Left lobe of liver (tissue), 2 donors: ENCODE measurements around the gene BHLHA15. TPM values are rescaled to one million over a fixed set of nuclear protein-coding genes. Genes with fewer than 3 reads are reported as not detected.

Experiments used
- ATAC-seq: fragments of 200-7000 bp; cut with Tn5 transposase; one replicate; pipeline ENCODE4 v1.9.1; 2020; ENCODE audit warnings: mild to moderate bottlenecking, moderate library complexity
- DNase-seq: peaks from one replicate; pipeline ENCODE4 v3.0.0-alpha.2; 2020; ENCODE audit warnings: low spot score
- total RNA-seq: library from RNA; stranded (reverse); gene quantifications from one replicate; pipeline ENCODE4 v1.2.1, GENCODE V29; 2021
- donor health status: DM: no; HTN: no; CAD: no; lungs with moderate emphysema.
- donor health status: DM: no; HTN: yes; CAD: no.

BHLHA15 gene
- total RNA-seq, 1 donor from 2014 or later, result 2.6 TPM

DNA sequence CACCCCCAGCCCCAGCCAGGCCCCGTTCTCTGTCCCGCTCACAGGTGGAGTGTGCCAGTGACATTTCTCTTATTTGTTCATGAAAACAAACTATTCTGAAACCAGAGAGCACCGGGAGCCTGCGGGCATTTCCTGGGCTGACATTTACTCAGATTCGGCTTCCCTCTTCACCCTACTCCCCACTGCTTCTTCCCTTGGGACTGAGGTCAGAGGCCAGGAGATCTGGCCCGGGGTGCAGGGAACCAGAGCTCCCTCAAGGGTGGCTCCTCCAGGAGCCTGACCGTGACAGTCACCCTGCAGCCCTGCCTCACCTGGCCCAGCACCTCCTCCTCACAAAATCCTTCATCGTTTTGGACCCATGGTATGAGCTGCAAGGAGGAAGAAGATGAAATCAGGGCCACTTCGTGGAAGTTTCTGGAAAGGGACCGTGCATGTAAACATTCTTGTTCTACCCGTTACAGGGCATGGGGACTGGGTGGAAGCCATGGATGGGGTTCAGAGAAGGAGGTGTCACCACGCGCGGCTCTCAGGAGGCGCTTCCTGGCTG is 12.2 kb downstream of the BHLHA15 start:
- DNase-seq, result no peak

DNA sequence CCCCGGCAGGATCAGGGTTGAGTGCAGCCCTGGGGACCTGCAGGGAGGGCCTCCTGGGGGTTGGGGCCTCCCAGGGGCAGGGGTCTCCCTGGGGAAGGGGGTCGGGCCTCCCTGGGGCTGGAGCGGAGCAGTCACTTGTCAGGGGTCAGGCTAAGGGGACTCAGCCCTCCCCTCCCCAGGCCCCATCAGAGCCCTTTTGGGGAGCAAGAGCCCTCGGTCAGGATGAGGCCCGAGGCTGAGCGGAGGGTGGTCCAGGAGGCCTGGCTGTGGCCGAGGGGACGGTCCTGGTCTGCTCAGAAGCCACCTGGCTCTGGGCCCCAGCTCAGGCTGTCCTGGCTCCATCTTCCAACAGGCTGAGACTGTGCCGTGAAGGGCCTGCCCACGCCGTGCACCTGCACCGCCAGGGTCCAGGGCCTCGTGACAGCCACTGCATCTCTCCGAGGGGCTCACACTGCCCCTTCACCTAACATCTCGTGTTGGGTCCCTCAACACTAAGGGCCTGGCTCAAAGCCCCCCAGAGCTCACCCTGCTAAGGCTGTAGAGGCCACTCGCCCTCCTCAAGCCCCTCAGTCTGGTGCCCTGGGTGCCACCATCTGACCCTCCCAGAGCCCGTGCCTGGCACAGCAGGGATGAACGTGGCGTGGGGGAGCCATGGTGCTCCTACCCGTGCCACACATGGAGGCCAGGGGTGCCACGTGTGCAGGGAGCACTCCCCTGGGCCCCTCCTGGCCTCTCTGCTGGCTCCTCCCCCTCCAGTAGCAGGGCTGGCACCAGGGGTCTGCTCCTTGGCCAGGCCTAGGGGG is 12.9 kb downstream of the BHLHA15 start:
- ATAC-seq (no peak), DNase-seq (no peak)

More for the DNA sequence above, 12.2 kb downstream of the BHLHA15 start:
- ATAC-seq, result no peak

- DNase-seq, result no peak
- no peak for ATAC-seq
These were observed 13.5 kb downstream of the BHLHA15 start for GRCh38 chr7:98224701-98225181.

- DNase-seq (no peak), ATAC-seq (no peak)
These were observed 14.8 kb downstream of the BHLHA15 start for GRCh38 chr7:98225913-98226614.

GRCh38 chr7:98227939-98228338 is 16.7 kb downstream of the BHLHA15 start:
- DNase-seq, result no peak
- no peak for ATAC-seq

- ATAC-seq (no peak), DNase-seq (no peak)
These were observed 17.6 kb downstream of the BHLHA15 start for GRCh38 chr7:98228801-98229200.

DNA sequence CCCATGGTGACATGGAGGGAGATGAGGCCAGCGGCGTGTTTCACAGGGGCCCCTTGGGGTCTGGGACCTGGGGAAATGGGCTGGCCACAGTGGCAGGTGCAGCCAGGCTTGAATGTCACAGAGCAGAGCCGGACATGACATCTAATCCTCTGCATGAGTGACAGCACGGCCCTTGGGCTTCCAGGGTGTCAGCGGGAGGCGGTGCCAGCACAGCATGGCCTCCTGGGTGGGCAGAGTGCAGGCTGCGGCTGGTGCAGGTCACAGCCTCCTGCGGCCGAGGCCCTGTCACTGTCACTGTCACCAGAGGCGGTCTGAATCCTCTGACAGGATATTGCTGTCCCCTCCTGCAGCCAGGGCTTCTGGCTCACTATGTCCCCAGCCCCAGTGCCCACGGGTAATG is 18.2 kb downstream of the BHLHA15 start:
- ATAC-seq (no peak), DNase-seq (no peak)

DNA sequence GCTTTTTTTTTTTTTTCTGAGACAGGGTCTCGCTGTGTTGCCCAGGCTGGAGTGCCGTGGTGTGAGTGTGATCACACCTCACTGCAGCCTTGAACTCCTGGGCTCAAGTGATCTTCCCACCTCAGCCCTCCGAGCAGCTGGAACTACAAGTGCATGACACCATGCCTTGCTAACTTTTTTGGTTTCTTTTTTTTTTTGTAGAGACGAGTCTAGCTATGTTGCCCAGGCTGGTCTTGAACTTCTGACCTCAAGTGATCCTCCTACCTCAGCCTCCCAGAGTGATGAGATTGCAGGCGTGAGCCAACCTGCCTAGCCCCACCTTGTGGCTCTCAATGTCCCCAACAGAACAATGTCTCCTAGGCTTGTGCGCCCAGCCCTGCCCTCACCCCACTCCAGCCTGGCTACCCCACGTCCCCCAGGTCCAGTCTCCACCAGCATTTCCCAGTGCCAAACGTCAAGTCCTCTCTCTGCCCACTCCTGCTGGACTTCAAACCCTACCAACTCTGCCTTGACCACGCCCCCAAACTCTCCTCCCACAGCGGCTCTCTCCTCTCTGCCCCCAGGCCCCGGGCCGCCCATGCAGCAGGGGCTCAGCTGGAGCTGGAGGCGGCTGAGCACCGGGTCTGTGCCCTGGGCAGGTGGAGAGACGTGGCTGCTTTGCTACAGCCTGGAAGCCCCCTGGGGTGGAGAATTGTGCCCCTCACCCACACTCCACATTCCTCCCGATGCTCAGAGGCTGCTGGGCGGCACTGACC is 18.9 kb downstream of the BHLHA15 start:
- no peak for ATAC-seq
- no peak for DNase-seq

- ATAC-seq, result no peak
These were observed 19.7 kb downstream of the BHLHA15 start for GRCh38 chr7:98230746-98231471.

DNA sequence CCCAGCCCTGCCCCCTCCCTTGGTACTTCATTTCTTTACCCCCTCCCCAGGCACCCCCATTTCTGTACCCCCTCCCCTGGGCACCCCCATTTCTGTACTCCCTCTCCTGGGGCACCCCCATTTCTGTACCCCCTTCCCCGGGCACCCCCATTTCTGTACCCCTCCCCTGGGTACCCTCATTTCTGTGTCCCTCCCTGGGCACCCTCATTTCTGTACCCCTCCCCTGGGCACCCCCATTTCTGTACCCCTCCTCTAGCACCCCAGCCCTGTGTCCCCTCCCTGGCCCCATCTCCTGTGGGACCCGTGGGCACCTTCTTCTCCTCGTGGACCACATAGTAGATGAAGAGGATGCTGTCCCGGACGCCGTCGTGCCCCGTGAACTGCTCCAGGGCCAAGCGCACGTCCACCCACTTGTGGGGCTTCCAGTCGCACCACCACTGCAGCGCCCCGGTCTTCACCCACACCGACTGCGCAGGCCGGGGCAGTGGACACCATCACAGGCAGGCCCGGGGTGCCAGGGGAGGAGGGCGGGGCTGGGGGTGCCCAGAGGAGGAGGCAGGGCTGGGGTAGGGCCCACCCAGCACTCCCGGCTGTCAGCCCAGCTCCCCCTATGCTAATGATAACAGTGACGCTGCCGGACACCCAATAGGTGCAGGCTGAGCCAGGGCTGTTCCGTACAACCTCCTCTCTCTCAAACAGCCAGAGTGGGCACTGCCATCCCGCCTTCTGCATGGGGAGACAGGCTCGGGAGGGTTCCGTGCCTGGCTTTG is 20.4 kb downstream of the BHLHA15 start:
- no peak for ATAC-seq
- no peak for DNase-seq

More at GRCh38 chr7:98230746-98231471, 19.7 kb downstream of the BHLHA15 start:
- no peak for DNase-seq

DNA sequence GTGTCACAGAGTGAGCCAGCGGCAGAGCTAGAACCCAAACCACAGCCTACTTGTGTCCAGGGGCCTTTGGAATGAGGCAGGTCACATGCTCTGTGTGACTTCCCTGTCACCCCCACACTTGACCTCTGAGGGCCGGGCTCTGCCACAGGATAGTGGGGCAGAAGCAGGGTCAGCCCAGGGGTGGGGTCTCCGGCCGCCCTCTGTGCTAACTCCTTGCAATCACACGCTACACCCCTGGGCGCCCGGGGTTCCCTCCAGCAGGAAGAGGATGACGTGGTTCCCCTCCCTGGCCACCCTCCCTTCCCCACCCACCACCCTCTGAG is 21.0 kb downstream of the BHLHA15 start:
- ATAC-seq, result no peak
- no peak for DNase-seq

DNA sequence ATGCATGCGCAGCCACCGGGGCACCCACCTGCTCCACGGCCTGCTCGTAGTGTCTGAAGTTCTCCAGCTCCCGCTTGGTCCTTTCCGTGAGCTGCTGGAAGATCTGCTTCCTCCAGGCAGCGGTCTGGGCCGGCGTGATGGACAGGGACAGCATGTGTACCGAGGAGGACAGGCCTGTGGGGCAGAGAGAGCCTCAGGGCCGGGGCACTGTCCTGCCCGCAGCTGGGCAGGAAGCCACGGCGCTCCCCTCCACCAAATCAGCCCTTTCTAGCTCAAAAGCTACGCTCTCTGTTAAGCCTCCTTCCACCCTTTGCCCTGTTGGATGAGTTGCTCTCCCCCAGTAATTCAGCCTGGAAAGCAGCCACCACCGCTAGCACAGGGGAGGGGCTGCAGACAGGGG is 21.6 kb downstream of the BHLHA15 start:
- ATAC-seq (no peak), DNase-seq (no peak)

GRCh38 chr7:98233219-98234070 is 22.2 kb downstream of the BHLHA15 start:
- ATAC-seq (no peak), DNase-seq (no peak)

DNA sequence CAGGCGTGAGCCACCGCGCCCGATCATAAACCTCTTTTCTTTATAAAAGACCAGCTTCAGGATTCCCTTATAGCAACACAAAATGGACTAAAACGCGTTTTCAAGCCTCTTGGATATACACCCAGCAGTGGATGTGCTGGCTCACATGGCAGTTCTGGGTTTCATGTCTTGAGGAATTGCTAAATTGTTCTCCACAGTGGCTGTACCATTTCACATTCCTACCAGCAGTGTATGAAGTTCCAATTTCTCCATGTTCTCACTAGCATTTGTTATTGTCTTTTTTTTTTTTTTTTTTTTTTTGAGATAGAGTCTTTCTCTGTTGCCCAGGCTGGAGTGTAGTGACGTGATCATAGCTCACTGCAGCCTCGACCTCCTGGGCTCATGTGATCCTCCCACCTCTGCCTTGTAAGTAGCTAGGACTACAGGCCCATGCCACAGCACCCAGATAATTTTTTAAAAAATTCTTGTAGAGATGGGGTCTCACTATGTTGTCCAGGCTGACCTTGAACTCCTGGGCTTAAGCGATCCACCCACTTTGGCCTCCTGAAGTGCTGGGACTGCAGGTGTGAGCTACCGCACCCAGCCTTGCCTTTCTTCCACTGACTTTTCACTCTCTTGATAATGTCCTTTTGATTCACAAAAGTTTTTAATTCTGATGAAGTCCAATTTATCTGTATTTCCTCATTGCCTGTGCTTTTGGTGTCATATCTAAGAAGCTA is 23.3 kb downstream of the BHLHA15 start:
- DNase-seq, result no peak
- ATAC-seq, result no peak

DNA sequence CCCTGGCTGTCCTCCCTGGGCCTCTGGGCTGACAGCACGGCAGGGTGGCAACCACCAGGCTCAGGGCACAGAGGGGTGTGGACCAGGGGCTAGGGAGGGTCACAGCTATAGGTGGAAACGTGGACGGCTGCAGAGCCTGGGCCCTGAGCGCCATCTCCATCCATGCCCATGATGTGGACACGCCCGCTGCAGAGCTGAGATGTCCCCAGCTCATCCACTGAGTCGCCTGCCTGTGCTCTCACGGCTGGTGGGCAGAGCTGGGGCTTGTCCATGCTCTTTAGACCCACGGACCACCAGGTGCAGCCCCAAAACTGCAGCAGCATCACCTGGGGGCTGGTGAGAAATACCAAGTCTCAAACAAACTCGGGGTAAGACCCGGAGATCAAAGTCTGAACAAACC is 24.7 kb downstream of the BHLHA15 start:
- no peak for DNase-seq

DNA sequence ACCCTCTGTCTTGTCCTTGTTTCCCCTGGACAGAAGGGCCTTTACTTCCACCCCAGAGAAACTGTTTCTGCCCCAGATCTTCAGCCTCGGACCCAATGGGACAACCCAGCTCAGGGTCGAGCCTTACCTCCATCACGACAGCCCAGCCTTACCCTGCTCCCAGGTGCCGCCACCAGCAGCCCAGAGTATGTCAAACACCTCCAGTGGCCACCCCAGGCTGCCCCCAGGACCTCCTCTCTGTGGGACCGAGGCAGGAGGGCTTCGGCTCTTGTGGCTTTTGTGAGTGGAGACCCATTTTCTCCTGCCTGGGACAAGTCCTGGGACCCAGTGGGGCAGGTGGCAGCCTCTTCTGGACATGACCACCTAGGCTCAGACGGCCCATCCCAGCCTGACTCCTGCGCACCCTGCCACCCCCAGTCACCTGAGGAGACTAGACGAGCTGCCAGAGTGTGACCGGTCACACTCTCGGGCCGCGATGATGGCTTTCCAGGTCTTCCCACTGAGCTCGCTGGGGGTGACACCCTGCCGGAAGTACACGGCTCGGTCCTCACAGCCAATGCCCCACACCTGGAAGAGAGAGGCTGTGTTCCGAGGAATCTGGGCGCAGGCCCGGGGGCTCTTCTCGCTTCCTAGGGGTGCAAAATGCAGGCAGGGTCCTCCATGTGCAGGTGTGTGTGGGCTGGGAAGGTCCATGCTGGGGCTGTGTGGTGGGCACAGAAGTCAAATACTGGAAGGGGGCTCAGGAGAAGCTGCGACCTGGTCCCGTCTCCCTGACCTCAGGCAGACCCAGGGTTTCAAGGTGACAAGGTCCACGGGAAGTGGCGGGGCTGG is 25.3 kb downstream of the BHLHA15 start:
- DNase-seq, result no peak
- no peak for ATAC-seq

More for the DNA sequence above, 24.7 kb downstream of the BHLHA15 start:
- ATAC-seq, result no peak

DNA sequence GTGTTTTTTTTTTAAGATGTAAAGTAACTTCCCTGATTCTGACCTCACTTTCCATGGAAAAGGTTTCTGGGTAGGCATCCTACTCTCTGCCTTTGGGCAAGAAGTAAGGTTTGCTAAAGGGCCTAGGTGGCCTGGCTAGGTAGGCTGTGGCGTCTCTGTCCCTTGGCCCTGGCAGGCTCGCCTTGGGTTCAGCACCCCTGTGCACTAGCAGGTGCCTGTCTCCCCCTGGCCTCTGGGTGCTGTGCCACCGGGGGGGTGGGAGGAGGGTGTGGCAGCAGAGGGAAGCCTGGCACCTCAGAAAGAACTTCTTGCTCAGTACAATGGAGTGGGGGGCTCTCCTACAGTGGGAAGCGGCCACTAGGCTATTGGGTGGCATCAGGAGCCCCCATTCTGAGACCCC is 26.8 kb downstream of the BHLHA15 start:
- no peak for ATAC-seq
- DNase-seq, result no peak
